BE2C (cell line): ENCODE results near the gene STARD13.
"Not testable (repeated sequence)": the region's sequence is repeated elsewhere in the genome, so short reads cannot be mapped to it uniquely, and the experiment has no call there.

Source experiments
- DNase-seq: peaks from one replicate; pipeline ENCODE4 v3.0.0-alpha.2; 2020
- H3K27me3 ChIP-seq: fragments of 250-450 bp; sonication (Bioruptor Pico); 2 replicates; pipeline ENCODE4 v1.5.1; 2020; ENCODE audit warnings: mild to moderate bottlenecking
- H3K36me3 ChIP-seq: fragments of 250-450 bp; sonication (Bioruptor Pico); 2 replicates; pipeline ENCODE4 v1.5.1; 2020; ENCODE audit warnings: mild to moderate bottlenecking
- H3K4me1 ChIP-seq: fragments of 250-450 bp; sonication (Bioruptor Pico); 2 replicates; pipeline ENCODE4 v1.5.1; 2020
- H3K4me3 ChIP-seq: 2 replicates; pipeline ENCODE4 v1.5.1; 2011; ENCODE audit warnings: low read depth, low read length
- H3K9me3 ChIP-seq: fragments of 250-450 bp; sonication (Bioruptor Pico); 2 replicates; pipeline ENCODE4 v1.5.1; 2020
- TF ChIP-seq, protein P1 (sequence below): IDR thresholded peaks from 2 replicates; pipeline ENCODE4 v1.5.1; 2012; ENCODE audit warnings: mild to moderate bottlenecking, low read depth, low read length

Gene STARD13

DNA sequence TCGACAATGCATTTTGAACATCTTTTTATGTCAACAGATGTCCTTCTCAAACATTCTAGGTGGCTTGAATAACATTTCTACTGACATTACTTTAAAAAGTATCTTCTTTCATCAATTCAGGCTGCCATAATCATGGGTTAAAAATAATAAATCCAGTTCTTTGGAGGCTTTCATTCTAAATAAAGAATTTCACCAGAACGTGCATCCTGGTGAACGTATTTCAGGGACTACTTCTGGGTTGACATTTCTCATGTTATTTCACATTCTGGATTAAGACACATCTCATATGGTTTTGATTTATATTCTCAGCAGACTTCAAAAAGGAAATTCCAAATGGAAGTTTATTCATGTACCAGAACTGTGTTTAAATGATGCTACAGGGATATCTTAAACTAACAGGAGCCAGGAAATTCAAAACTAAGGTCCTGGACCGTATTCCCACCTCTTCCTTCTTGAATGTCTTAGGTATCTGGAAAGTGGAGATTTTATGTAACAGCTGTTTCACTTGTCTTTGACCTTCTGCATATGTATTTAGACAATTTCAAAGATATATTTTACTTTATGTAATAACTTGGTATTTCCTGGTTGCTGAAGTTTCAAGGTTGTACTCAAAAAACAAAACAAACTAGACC is 107.2 kb downstream of the STARD13 start:
- H3K4me3 ChIP-seq: no peak overlapping the region
- DNase-seq: no peak
- no peaks in the 10 kb centered on the region for H3K27me3 ChIP-seq
- H3K36me3 ChIP-seq: no peaks in the 10 kb centered on the region
- no peaks in the 10 kb centered on the region for H3K9me3 ChIP-seq
- H3K4me1 ChIP-seq: peaks cover 6% of the 10 kb centered on the region; the same call in 1 of the 2 replicates
- TF ChIP-seq, protein P1, sequence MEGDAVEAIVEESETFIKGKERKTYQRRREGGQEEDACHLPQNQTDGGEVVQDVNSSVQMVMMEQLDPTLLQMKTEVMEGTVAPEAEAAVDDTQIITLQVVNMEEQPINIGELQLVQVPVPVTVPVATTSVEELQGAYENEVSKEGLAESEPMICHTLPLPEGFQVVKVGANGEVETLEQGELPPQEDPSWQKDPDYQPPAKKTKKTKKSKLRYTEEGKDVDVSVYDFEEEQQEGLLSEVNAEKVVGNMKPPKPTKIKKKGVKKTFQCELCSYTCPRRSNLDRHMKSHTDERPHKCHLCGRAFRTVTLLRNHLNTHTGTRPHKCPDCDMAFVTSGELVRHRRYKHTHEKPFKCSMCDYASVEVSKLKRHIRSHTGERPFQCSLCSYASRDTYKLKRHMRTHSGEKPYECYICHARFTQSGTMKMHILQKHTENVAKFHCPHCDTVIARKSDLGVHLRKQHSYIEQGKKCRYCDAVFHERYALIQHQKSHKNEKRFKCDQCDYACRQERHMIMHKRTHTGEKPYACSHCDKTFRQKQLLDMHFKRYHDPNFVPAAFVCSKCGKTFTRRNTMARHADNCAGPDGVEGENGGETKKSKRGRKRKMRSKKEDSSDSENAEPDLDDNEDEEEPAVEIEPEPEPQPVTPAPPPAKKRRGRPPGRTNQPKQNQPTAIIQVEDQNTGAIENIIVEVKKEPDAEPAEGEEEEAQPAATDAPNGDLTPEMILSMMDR: no peak

- H3K4me1 ChIP-seq, H3K9me3 ChIP-seq, H3K4me3 ChIP-seq, H3K36me3 ChIP-seq, H3K27me3 ChIP-seq, DNase-seq: not testable (repeated sequence)
Observed at GRCh38 chr13:33177340-33178208, 108.0 kb downstream of the STARD13 start.

DNA sequence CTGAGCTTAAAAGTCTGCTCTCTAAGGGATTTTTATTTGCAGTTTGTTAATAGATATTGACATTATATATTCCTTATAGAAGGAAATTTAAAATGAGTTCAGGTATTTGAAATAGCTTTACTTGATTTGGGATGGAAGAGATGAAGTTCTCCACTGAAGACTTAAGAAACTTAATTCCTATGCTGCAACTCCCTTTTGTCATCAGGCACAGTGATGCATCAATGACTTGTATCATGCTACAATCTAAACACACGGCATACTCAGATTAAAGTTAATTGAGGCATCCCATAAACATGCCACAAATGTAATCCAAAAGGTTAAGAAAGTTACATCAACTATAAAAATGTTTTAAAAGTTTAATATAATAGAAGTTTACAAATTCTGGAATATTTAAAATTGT is 109.0 kb downstream of the STARD13 start:
- TF ChIP-seq, protein P1: no peak
- H3K4me1 ChIP-seq: peaks cover 6% of the 10 kb centered on the region; the same call in 1 of the 2 replicates
- H3K4me3 ChIP-seq: no peak overlapping the region
- no peaks in the 10 kb centered on the region for H3K9me3 ChIP-seq
- H3K27me3 ChIP-seq: no peaks in the 10 kb centered on the region
- DNase-seq: no peak
- H3K36me3 ChIP-seq: no peaks in the 10 kb centered on the region

GRCh38 chr13:33175991-33176390 is 109.6 kb downstream of the STARD13 start:
- Histone ChIP-seq H3K4me3 (no peak overlapping the region), H3K27me3 (no peaks in the 10 kb centered on the region), H3K4me1 (peaks cover 6% of the 10 kb centered on the region; the same call in 1 of the 2 replicates), H3K9me3 (no peaks in the 10 kb centered on the region), H3K36me3 (no peaks in the 10 kb centered on the region)
- TF ChIP-seq, protein P1: no peak
- no peak for DNase-seq

DNA sequence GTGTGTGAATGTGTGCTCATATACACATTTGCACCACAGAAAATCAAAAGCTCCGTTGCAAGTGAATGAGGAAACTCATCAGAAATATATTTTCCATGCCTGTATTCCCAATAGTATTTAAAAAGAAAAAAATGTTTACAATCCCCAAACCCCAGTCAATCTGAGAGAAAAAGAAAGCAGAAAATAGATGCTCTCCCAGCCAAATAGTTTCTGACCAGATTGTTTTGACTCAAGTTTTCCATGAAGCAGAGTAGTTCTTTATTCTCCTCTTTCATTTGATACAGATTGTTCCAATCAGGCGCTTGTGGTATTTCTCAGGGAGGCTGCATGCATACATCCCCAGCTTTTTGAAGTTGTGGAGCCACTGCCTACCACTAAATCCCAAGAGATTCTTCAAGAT is 110.6 kb downstream of the STARD13 start:
- DNase-seq: no peak
- Histone ChIP-seq H3K9me3 (no peaks in the 10 kb centered on the region), H3K4me1 (peaks cover 6% of the 10 kb centered on the region; the same call in 1 of the 2 replicates), H3K36me3 (no peaks in the 10 kb centered on the region), H3K4me3 (no peak overlapping the region), H3K27me3 (no peaks in the 10 kb centered on the region)
- TF ChIP-seq, protein P1: no peak

GRCh38 chr13:33174491-33174890 is 111.1 kb downstream of the STARD13 start:
- TF ChIP-seq, protein P1: no peak
- no peaks in the 10 kb centered on the region for H3K27me3 ChIP-seq
- H3K4me1 ChIP-seq: peaks cover 6% of the 10 kb centered on the region; the same call in 1 of the 2 replicates
- H3K4me3 ChIP-seq: no peak overlapping the region
- H3K9me3 ChIP-seq: no peaks in the 10 kb centered on the region
- no peaks in the 10 kb centered on the region for H3K36me3 ChIP-seq
- no peak for DNase-seq
